ENCODE data around the gene LRRFIP2.

DNA sequence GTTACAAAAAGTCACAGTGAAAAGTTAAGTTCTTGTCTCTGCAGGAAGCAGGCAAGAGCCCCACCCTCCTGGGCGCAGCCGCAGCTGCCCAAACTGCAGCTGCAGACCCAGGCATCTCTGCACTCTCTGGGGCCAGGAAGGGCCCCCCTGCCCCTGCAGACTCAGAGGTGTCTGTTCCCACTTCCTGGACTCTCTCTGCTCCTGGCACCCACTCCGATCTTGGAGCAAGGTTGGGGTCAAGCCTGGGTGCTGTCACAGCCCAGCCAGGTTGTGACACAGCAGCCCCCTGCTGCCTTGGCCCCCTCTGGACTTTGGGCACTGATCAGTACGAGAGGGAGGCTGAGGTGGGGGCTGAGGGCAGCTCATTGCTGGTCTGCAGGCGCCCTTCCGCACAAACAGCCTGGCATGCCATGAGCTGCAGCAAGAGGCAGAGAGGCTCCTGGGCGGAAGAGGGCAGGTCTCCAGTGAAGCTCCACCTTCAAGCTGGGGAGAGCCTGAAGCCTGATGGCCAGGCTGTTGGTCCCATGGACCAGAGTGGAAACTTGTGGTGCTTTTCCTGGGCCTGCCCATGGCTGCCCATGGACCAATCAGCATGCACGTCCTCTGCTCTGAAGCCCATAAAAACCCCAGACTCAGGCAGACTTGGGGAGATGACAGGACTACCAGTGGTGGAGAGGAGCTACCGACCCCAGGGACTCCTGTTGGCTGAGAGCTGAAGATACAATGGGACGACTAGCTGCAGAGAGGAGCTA, 42.9 kb upstream of the LRRFIP2 start:
- TF ChIP-seq, protein P1, sequence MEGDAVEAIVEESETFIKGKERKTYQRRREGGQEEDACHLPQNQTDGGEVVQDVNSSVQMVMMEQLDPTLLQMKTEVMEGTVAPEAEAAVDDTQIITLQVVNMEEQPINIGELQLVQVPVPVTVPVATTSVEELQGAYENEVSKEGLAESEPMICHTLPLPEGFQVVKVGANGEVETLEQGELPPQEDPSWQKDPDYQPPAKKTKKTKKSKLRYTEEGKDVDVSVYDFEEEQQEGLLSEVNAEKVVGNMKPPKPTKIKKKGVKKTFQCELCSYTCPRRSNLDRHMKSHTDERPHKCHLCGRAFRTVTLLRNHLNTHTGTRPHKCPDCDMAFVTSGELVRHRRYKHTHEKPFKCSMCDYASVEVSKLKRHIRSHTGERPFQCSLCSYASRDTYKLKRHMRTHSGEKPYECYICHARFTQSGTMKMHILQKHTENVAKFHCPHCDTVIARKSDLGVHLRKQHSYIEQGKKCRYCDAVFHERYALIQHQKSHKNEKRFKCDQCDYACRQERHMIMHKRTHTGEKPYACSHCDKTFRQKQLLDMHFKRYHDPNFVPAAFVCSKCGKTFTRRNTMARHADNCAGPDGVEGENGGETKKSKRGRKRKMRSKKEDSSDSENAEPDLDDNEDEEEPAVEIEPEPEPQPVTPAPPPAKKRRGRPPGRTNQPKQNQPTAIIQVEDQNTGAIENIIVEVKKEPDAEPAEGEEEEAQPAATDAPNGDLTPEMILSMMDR (IDR thresholded peaks at IDR 0.05): no peak
- TF ChIP-seq POLR2A (IDR thresholded peaks at IDR 0.05): no peak
- TF ChIP-seq EP300 (IDR thresholded peaks at IDR 0.05): no peak
